ENCODE results near the gene PRR35. TPM values are rescaled to one million over a fixed set of nuclear protein-coding genes. Genes with fewer than 3 reads are reported as not detected.

PRR35 gene
- polyA plus RNA-seq, 1 donor from 2014 or later = not detected

DNA sequence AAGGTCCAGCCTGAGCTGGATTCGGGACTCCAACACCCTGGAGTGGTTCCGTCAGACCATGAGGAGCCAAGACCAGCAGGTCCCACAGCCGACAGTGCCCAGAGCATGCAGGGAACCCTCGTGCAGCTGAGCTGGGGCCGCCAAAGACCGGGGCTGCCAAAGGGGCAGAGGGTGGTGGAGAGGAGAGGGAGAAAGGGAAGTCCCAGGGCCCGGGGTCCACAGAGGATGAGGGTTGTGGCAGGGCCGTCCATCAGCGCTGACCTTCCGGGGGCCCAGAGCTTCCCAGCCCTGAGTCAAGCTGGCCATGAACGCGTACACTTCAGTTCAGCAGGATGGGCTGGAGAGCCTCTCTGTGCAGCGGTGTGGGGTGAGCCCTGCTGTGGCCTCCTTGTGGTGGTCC, 39.3 kb upstream of the PRR35 start:
- no peak overlapping the region for H2AFZ ChIP-seq (ENCODE audit: low read depth, low read length)
- no peaks in the 10 kb centered on the region for H4K20me1 ChIP-seq (ENCODE audit: insufficient read depth)
- H3K4me2 ChIP-seq (ENCODE audit: low read length) = no peak overlapping the region
- H3K9ac ChIP-seq (ENCODE audit: low read length) = no peak overlapping the region
- no peak overlapping the region for H3K27ac ChIP-seq (ENCODE audit: low read length)
- no peaks in the 10 kb centered on the region for H3K27me3 ChIP-seq (ENCODE audit: insufficient read depth, low read depth, low read length)
- H3F3A ChIP-seq (ENCODE audit: insufficient read depth, low read length, poor library complexity, severe bottlenecking) = no peaks in the 10 kb centered on the region
- peaks cover 4% of the 10 kb centered on the region for H3K36me3 ChIP-seq (ENCODE audit: insufficient read depth, low read length)
- H3K79me2 ChIP-seq (replicated peaks; ENCODE audit: insufficient read depth, low read length) = no peaks in the 10 kb centered on the region
- H3K9me3 ChIP-seq (ENCODE audit: low read length) = no peaks in the 10 kb centered on the region
- no peak for TF ChIP-seq EZH2 (IDR thresholded peaks at IDR 0.05; ENCODE audit: borderline replicate concordance, insufficient read depth, low read length, poor library complexity, severe bottlenecking)
- no peak for TF ChIP-seq EP300 (conservative IDR thresholded peaks at IDR 0.05; ENCODE audit: poor library complexity, severe bottlenecking)
- TF ChIP-seq TAF1 (IDR thresholded peaks at IDR 0.05; ENCODE audit: low read depth) = no peak
- TF ChIP-seq, protein P1, sequence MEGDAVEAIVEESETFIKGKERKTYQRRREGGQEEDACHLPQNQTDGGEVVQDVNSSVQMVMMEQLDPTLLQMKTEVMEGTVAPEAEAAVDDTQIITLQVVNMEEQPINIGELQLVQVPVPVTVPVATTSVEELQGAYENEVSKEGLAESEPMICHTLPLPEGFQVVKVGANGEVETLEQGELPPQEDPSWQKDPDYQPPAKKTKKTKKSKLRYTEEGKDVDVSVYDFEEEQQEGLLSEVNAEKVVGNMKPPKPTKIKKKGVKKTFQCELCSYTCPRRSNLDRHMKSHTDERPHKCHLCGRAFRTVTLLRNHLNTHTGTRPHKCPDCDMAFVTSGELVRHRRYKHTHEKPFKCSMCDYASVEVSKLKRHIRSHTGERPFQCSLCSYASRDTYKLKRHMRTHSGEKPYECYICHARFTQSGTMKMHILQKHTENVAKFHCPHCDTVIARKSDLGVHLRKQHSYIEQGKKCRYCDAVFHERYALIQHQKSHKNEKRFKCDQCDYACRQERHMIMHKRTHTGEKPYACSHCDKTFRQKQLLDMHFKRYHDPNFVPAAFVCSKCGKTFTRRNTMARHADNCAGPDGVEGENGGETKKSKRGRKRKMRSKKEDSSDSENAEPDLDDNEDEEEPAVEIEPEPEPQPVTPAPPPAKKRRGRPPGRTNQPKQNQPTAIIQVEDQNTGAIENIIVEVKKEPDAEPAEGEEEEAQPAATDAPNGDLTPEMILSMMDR (IDR thresholded peaks at IDR 0.05; ENCODE audit: poor library complexity, severe bottlenecking) = no peak
- TF ChIP-seq MXI1 (conservative IDR thresholded peaks at IDR 0.05; ENCODE audit: poor library complexity, severe bottlenecking) = no peak
- TF ChIP-seq SMC3 (conservative IDR thresholded peaks at IDR 0.05; ENCODE audit: poor library complexity) = no peak
- TF ChIP-seq RAD21 (conservative IDR thresholded peaks at IDR 0.05) = no peak
- no peak for TF ChIP-seq POLR2AphosphoS5 (IDR thresholded peaks at IDR 0.05)
- TF ChIP-seq, protein P2, sequence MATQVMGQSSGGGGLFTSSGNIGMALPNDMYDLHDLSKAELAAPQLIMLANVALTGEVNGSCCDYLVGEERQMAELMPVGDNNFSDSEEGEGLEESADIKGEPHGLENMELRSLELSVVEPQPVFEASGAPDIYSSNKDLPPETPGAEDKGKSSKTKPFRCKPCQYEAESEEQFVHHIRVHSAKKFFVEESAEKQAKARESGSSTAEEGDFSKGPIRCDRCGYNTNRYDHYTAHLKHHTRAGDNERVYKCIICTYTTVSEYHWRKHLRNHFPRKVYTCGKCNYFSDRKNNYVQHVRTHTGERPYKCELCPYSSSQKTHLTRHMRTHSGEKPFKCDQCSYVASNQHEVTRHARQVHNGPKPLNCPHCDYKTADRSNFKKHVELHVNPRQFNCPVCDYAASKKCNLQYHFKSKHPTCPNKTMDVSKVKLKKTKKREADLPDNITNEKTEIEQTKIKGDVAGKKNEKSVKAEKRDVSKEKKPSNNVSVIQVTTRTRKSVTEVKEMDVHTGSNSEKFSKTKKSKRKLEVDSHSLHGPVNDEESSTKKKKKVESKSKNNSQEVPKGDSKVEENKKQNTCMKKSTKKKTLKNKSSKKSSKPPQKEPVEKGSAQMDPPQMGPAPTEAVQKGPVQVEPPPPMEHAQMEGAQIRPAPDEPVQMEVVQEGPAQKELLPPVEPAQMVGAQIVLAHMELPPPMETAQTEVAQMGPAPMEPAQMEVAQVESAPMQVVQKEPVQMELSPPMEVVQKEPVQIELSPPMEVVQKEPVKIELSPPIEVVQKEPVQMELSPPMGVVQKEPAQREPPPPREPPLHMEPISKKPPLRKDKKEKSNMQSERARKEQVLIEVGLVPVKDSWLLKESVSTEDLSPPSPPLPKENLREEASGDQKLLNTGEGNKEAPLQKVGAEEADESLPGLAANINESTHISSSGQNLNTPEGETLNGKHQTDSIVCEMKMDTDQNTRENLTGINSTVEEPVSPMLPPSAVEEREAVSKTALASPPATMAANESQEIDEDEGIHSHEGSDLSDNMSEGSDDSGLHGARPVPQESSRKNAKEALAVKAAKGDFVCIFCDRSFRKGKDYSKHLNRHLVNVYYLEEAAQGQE (IDR thresholded peaks at IDR 0.05; ENCODE audit: borderline replicate concordance) = no peak
- H3K9me2 ChIP-seq (ENCODE audit: insufficient read depth, low read length) = no peaks in the 10 kb centered on the region
- no peak overlapping the region for H3K4me3 ChIP-seq (ENCODE audit: low read length)

DNA sequence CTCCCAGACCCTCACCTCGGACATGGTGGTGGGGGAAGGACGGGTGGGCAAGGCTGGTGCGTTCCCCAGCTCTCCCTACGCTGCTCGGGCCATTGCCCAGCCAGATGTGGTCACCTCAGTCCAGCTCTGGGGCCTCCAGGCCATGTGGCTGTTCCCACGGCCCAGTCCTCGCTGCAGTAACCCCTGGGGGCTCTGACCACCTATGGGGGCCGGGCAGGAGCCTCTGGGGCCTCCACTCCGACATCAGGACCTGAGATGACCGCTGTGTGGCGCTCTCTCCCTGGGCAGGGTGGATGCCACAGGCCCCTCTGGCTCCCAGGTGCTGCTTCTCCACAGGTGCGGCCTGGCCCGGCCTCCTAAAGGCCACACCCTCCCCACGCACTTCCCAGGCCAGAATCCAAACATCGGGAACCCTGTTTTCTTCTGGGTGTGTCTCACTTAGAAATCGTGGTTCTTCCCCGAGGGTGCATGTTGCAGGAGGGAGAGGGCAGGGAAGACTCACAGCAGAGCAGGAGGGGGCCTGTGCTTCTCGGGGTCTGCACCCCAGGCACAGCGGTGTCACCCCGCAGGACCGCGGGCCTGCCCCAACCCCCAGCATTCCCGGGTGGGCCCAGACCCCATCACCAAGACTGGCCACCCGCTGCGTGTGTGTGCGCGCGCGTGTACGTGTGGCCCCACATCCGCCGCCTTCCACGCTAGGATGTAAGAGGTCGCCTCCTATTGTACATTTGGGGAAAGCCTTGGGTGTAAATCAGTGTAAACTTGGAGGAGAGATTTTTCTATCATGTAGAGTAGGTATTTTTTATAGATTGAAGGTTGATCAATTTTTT, 38.6 kb upstream of the PRR35 start:
- H3K4me2 ChIP-seq (ENCODE audit: low read length) = no peak overlapping the region
- no peaks in the 10 kb centered on the region for H3K9me2 ChIP-seq (ENCODE audit: insufficient read depth, low read length)
- no peaks in the 10 kb centered on the region for H4K20me1 ChIP-seq (ENCODE audit: insufficient read depth)
- no peaks in the 10 kb centered on the region for H3K27me3 ChIP-seq (ENCODE audit: insufficient read depth, low read depth, low read length)
- no peak for TF ChIP-seq EP300 (conservative IDR thresholded peaks at IDR 0.05; ENCODE audit: poor library complexity, severe bottlenecking)
- TF ChIP-seq EZH2 (IDR thresholded peaks at IDR 0.05; ENCODE audit: borderline replicate concordance, insufficient read depth, low read length, poor library complexity, severe bottlenecking) = no peak
- no peak for TF ChIP-seq POLR2AphosphoS5 (IDR thresholded peaks at IDR 0.05)
- TF ChIP-seq TAF1 (IDR thresholded peaks at IDR 0.05; ENCODE audit: low read depth) = no peak
- TF ChIP-seq RAD21 (conservative IDR thresholded peaks at IDR 0.05) = no peak
- no peak for TF ChIP-seq MXI1 (conservative IDR thresholded peaks at IDR 0.05; ENCODE audit: poor library complexity, severe bottlenecking)
- TF ChIP-seq, protein P1 (IDR thresholded peaks at IDR 0.05; ENCODE audit: poor library complexity, severe bottlenecking) = no peak
- no peaks in the 10 kb centered on the region for H3K79me2 ChIP-seq (replicated peaks; ENCODE audit: insufficient read depth, low read length)
- peaks cover 4% of the 10 kb centered on the region for H3K36me3 ChIP-seq (ENCODE audit: insufficient read depth, low read length)
- H3K27ac ChIP-seq (ENCODE audit: low read length) = no peak overlapping the region
- H3F3A ChIP-seq (ENCODE audit: insufficient read depth, low read length, poor library complexity, severe bottlenecking) = no peaks in the 10 kb centered on the region
- H2AFZ ChIP-seq (ENCODE audit: low read depth, low read length) = no peak overlapping the region
- H3K9me3 ChIP-seq (ENCODE audit: low read length) = no peaks in the 10 kb centered on the region
- no peak overlapping the region for H3K9ac ChIP-seq (ENCODE audit: low read length)
- no peak overlapping the region for H3K4me3 ChIP-seq (ENCODE audit: low read length)
